ENCODE measurements around the gene IFI6.

- TF ChIP-seq, protein P1, sequence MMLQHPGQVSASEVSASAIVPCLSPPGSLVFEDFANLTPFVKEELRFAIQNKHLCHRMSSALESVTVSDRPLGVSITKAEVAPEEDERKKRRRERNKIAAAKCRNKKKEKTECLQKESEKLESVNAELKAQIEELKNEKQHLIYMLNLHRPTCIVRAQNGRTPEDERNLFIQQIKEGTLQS (IDR thresholded peaks at IDR 0.05) = no peak
- no peak for TF ChIP-seq GABPA (IDR thresholded peaks at IDR 0.05 in 1 of 2, conservative IDR thresholded peaks at IDR 0.05 in 1 of 2)
- no peak for TF ChIP-seq CTCF (IDR thresholded peaks at IDR 0.05; ENCODE audit: low read depth, low read length, missing input control)
- TF ChIP-seq, protein P2, sequence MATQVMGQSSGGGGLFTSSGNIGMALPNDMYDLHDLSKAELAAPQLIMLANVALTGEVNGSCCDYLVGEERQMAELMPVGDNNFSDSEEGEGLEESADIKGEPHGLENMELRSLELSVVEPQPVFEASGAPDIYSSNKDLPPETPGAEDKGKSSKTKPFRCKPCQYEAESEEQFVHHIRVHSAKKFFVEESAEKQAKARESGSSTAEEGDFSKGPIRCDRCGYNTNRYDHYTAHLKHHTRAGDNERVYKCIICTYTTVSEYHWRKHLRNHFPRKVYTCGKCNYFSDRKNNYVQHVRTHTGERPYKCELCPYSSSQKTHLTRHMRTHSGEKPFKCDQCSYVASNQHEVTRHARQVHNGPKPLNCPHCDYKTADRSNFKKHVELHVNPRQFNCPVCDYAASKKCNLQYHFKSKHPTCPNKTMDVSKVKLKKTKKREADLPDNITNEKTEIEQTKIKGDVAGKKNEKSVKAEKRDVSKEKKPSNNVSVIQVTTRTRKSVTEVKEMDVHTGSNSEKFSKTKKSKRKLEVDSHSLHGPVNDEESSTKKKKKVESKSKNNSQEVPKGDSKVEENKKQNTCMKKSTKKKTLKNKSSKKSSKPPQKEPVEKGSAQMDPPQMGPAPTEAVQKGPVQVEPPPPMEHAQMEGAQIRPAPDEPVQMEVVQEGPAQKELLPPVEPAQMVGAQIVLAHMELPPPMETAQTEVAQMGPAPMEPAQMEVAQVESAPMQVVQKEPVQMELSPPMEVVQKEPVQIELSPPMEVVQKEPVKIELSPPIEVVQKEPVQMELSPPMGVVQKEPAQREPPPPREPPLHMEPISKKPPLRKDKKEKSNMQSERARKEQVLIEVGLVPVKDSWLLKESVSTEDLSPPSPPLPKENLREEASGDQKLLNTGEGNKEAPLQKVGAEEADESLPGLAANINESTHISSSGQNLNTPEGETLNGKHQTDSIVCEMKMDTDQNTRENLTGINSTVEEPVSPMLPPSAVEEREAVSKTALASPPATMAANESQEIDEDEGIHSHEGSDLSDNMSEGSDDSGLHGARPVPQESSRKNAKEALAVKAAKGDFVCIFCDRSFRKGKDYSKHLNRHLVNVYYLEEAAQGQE (IDR thresholded peaks at IDR 0.05) = no peak
- TF ChIP-seq TAF1 (conservative IDR thresholded peaks at IDR 0.05) = no peak
- no peak for TF ChIP-seq FOXA2 (IDR thresholded peaks at IDR 0.05)
- no peak for TF ChIP-seq YY1 (IDR thresholded peaks at IDR 0.05)
- TF ChIP-seq, protein P3, sequence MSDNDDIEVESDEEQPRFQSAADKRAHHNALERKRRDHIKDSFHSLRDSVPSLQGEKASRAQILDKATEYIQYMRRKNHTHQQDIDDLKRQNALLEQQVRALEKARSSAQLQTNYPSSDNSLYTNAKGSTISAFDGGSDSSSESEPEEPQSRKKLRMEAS (IDR thresholded peaks at IDR 0.05) = no peak
- TF ChIP-seq RAD21 (IDR thresholded peaks at IDR 0.05) = no peak
Measured at GRCh38 chr1:27627061-27627460, 44.9 kb downstream of the IFI6 start.
